ENCODE results near the gene LHX5. TPM values are rescaled to one million over a fixed set of nuclear protein-coding genes. Genes with fewer than 3 reads are reported as not detected.

The LHX5 gene
- total RNA-seq, 1 donor from 2014 or later: 0.25 TPM

DNA sequence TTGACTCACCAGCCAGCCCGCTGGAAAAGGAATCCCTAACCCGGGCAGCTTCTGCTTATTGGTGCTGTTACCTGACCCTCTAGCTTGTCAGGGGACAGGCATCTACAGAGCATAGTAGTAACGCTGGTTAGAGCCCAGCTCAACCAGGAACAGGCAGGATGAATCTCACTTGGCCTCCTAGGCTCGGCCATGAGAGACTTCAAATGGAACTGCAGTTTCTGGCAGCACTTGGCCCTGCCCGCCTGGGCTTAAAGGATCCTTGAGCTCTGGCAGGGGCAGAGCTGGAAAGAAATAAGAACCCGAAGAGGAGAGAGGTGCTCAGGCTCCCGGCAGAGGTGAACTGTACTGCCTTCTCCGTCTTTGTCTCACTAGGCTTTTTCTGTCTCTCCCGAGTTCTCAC is 2.3 kb upstream of the LHX5 start:
- H3K27ac Mint-ChIP-seq (ENCODE audit: unreplicated experiment): peak overlapping the region; percentile 48
- FAIRE-seq (no peak), DNase-seq (ENCODE audit: low read depth) (no peak)
- H3K9me3 Mint-ChIP-seq (ENCODE audit: unreplicated experiment): peaks cover 18% of the 10 kb centered on the region
- Histone ChIP-seq H2AFZ (ENCODE audit: low read depth, low read length) (no peak overlapping the region), H3K4me1 (ENCODE audit: insufficient read depth, low read length) (no peaks in the 10 kb centered on the region), H3K4me3 (ENCODE audit: insufficient read depth, low read depth, low read length) (no peak overlapping the region), H4K20me1 (ENCODE audit: insufficient read depth, low read length) (peaks cover 8% of the 10 kb centered on the region), H3K79me2 (ENCODE audit: insufficient read depth, low read length) (no peaks in the 10 kb centered on the region), H3K9me3 (ENCODE audit: insufficient read depth, low read depth, low read length) (no peaks in the 10 kb centered on the region), H3K27me3 (ENCODE audit: insufficient read depth, low read length) (peaks cover 84% of the 10 kb centered on the region), H3K27ac (ENCODE audit: low read depth, low read length) (no peak overlapping the region), H3K36me3 (ENCODE audit: insufficient read depth, low read length) (no peaks in the 10 kb centered on the region), H3K9ac (ENCODE audit: low read length) (no peak overlapping the region), H3K4me2 (ENCODE audit: low read length) (no peak overlapping the region)
- TF ChIP-seq EZH2 (IDR thresholded peaks at IDR 0.05; ENCODE audit: insufficient read depth, low read length): no peak
- TF ChIP-seq, protein P1, sequence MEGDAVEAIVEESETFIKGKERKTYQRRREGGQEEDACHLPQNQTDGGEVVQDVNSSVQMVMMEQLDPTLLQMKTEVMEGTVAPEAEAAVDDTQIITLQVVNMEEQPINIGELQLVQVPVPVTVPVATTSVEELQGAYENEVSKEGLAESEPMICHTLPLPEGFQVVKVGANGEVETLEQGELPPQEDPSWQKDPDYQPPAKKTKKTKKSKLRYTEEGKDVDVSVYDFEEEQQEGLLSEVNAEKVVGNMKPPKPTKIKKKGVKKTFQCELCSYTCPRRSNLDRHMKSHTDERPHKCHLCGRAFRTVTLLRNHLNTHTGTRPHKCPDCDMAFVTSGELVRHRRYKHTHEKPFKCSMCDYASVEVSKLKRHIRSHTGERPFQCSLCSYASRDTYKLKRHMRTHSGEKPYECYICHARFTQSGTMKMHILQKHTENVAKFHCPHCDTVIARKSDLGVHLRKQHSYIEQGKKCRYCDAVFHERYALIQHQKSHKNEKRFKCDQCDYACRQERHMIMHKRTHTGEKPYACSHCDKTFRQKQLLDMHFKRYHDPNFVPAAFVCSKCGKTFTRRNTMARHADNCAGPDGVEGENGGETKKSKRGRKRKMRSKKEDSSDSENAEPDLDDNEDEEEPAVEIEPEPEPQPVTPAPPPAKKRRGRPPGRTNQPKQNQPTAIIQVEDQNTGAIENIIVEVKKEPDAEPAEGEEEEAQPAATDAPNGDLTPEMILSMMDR (IDR thresholded peaks at IDR 0.05; ENCODE audit: insufficient read depth, low read depth, low read length): no peak
- H3K36me3 Mint-ChIP-seq (ENCODE audit: low read depth, unreplicated experiment): peaks cover 4% of the 10 kb centered on the region
- H3K4me3 Mint-ChIP-seq (ENCODE audit: unreplicated experiment): no peak overlapping the region
- H3K4me1 Mint-ChIP-seq (ENCODE audit: low read depth, unreplicated experiment): peaks cover 2% of the 10 kb centered on the region
- H3K27me3 Mint-ChIP-seq (ENCODE audit: low read depth, unreplicated experiment): peaks cover 81% of the 10 kb centered on the region

DNA sequence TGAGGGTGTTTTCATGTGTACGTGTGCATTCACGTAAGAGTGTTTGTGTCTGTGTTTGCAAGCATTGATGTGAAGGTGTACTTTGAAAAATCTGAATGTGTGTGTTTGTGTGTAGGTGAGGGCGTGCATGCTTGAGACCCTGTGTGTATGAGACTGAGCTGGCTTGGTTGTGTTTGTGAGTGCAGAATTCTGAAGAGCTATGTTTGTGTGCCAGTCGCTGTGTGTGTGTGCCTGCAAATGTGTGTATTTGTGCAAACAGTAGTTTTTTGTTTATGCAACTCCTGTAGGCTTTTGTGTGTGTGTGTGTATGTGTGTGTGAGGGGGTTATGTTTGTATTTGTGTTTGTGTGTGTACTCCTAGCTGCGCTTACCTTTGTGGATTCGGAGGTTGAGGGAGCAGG is 1.7 kb upstream of the LHX5 start:
- H2AFZ ChIP-seq (ENCODE audit: low read depth, low read length): no peak overlapping the region
- H3K36me3 Mint-ChIP-seq (ENCODE audit: low read depth, unreplicated experiment): peaks cover 4% of the 10 kb centered on the region
- no peaks in the 10 kb centered on the region for H3K79me2 ChIP-seq (ENCODE audit: insufficient read depth, low read length)
- peaks cover 18% of the 10 kb centered on the region for H3K9me3 Mint-ChIP-seq (ENCODE audit: unreplicated experiment)
- H3K27me3 Mint-ChIP-seq (ENCODE audit: low read depth, unreplicated experiment): peaks cover 82% of the 10 kb centered on the region
- H3K4me1 ChIP-seq (ENCODE audit: insufficient read depth, low read length): no peaks in the 10 kb centered on the region
- DNase-seq (ENCODE audit: low read depth) (no peak), FAIRE-seq (no peak)
- peaks cover 8% of the 10 kb centered on the region for H4K20me1 ChIP-seq (ENCODE audit: insufficient read depth, low read length)
- peak overlapping the region; percentile 1 for H3K27ac Mint-ChIP-seq (ENCODE audit: unreplicated experiment)
- H3K27ac ChIP-seq (ENCODE audit: low read depth, low read length): no peak overlapping the region
- H3K27me3 ChIP-seq (ENCODE audit: insufficient read depth, low read length): peaks cover 84% of the 10 kb centered on the region
- no peak overlapping the region for H3K9ac ChIP-seq (ENCODE audit: low read length)
- peaks cover 2% of the 10 kb centered on the region for H3K4me1 Mint-ChIP-seq (ENCODE audit: low read depth, unreplicated experiment)
- no peaks in the 10 kb centered on the region for H3K9me3 ChIP-seq (ENCODE audit: insufficient read depth, low read depth, low read length)
- no peak for TF ChIP-seq EZH2 (IDR thresholded peaks at IDR 0.05; ENCODE audit: insufficient read depth, low read length)
- TF ChIP-seq, protein P1 (IDR thresholded peaks at IDR 0.05; ENCODE audit: insufficient read depth, low read depth, low read length): no peak
- H3K4me2 ChIP-seq (ENCODE audit: low read length): no peak overlapping the region
- H3K4me3 Mint-ChIP-seq (ENCODE audit: unreplicated experiment): no peak overlapping the region
- H3K36me3 ChIP-seq (ENCODE audit: insufficient read depth, low read length): no peaks in the 10 kb centered on the region
- H3K4me3 ChIP-seq (ENCODE audit: insufficient read depth, low read depth, low read length): no peak overlapping the region

DNA sequence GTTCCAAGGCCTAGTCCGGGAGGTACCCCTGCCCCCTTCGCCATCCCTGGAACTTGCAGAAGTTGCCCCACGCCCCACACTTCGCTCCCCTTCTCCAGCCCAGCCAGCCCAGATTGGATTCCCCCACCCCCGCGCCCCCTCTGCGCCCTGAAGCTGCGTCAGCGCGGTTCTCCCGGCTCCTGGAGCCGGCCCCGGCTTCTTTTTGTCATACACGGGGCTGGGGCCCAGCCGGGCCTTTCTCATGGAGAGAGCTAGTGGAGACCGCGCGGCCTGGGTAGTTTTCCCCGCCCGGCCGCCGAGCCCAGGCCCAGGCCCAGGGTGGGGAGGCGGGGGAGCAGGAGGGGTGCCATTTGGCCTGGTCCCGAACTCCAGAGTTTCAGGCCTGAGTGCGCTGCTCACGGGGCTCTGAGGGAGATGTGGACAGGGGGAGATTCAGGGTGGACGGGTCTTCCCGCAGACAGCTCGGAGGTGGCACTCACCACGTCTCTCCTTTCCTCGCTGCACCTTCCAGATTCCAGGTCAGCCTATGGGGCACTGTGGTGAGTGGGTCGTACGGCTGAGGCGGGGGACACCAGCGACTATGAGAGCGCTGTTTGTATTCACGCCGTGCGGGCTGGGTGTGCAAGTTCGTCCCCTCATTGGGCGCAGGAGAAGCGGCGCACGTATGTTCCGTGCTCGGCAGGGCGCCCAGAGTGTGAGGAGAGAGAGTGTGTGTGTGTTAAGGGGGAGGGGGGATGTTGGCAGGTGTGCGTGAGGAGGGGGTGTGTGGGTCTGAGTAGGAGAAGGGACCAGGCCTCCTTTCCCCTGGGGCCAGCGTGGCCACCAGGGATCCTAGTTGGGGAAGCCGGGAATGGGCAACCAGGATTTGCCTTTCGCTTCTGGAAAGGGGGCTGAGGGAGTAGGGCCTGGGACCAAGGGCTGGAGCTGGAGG is 785 bp upstream of the LHX5 start:
- peak overlapping the region; percentile 57 for H3K4me3 Mint-ChIP-seq (ENCODE audit: unreplicated experiment)
- no peak for FAIRE-seq

More for the DNA sequence above, 785 bp upstream of the LHX5 start:
- Histone ChIP-seq H3K4me2 (ENCODE audit: low read length) (no peak overlapping the region), H3K27ac (ENCODE audit: low read depth, low read length) (no peak overlapping the region), H3K4me1 (ENCODE audit: insufficient read depth, low read length) (peaks cover under 1% of the 10 kb centered on the region), H3K4me3 (ENCODE audit: insufficient read depth, low read depth, low read length) (no peak overlapping the region), H3K9ac (ENCODE audit: low read length) (no peak overlapping the region), H3K9me3 (ENCODE audit: insufficient read depth, low read depth, low read length) (no peaks in the 10 kb centered on the region), H3K79me2 (ENCODE audit: insufficient read depth, low read length) (no peaks in the 10 kb centered on the region), H3K36me3 (ENCODE audit: insufficient read depth, low read length) (no peaks in the 10 kb centered on the region), H4K20me1 (ENCODE audit: insufficient read depth, low read length) (peaks cover 8% of the 10 kb centered on the region), H3K27me3 (ENCODE audit: insufficient read depth, low read length) (peaks cover 84% of the 10 kb centered on the region), H2AFZ (ENCODE audit: low read depth, low read length) (no peak overlapping the region)
- TF ChIP-seq, protein P1 (IDR thresholded peaks at IDR 0.05; ENCODE audit: insufficient read depth, low read depth, low read length): no peak
- TF ChIP-seq EZH2 (IDR thresholded peaks at IDR 0.05; ENCODE audit: insufficient read depth, low read length): peak; percentile 59
- Mint-ChIP-seq H3K9me3 (ENCODE audit: unreplicated experiment) (peaks cover 14% of the 10 kb centered on the region), H3K4me1 (ENCODE audit: low read depth, unreplicated experiment) (peaks cover 2% of the 10 kb centered on the region), H3K36me3 (ENCODE audit: low read depth, unreplicated experiment) (peaks cover 4% of the 10 kb centered on the region), H3K27ac (ENCODE audit: unreplicated experiment) (no peak overlapping the region), H3K27me3 (ENCODE audit: low read depth, unreplicated experiment) (peaks cover 72% of the 10 kb centered on the region)
- DNase-seq (ENCODE audit: low read depth): no peak

Data from astrocyte (in vitro differentiated cells and primary cell).